Stimulated activated CD4-positive, alpha-beta T cell treated with anti-CD3 and anti-CD28 coated beads, Interleukin-2, amount 100 ng/mL, for 4 hours (primary cell): ENCODE results near the gene AIDA.
"Not testable (repeated sequence)": the region's sequence is repeated elsewhere in the genome, so short reads cannot be mapped to it uniquely, and the experiment has no call there.

ENCODE experiments used
- DNase-seq: peaks from one replicate; pipeline ENCODE4 v3.0.0-alpha.2; 2020; ENCODE audit warnings: low read depth

AIDA gene, protein sequence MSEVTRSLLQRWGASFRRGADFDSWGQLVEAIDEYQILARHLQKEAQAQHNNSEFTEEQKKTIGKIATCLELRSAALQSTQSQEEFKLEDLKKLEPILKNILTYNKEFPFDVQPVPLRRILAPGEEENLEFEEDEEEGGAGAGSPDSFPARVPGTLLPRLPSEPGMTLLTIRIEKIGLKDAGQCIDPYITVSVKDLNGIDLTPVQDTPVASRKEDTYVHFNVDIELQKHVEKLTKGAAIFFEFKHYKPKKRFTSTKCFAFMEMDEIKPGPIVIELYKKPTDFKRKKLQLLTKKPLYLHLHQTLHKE

DNA sequence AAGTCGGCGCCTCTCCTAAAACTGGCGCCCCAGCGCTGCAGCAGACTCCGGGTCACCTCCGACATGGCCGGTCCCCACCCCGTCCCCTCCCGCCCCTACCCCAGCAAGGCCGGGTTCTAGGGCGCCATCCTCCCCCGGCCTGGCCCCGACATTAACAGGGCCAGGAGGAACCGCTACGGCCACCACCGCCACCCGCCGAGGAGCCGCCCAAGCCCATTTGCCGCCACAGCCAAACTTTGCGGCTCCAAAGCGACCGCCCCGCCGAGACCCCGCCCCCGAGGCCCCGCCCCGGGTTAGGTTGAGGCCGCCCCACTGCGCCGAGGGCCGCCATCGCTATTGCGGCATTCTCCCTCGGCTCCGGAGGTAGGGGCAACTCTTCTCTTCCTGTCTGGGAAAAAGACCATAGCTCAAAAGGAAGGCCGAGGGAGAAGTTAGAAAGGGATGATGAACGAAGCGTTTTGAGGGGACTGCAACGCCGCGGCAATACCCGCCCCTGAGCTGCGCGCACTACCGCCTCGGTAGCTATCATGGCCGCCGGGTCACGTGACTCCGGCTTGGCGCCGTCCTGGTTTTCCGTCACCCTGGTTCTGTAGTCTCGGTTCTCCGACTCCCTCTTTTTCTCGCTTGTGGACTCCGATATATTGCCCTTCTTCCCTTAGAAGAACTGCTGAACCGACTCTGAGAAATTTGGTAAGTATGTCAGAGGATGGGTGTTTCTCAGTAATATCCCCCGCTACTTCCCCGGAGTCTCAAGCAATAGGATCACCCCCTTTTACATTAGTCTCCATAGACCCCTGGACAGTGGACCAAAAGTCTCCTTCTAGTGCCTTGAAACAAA lies at the start of gene AIDA, which contains the start of gene BROX:
AIDA (minus strand) TSS at position 239 of the 838 bp plus-strand sequence; CDS start at position 65, 174 bp downstream.
BROX (plus strand) TSS at position 312 of the 838 bp plus-strand sequence. CDS start 3,136 bp downstream, outside the sequence.
- peak; percentile 91 for DNase-seq

DNA sequence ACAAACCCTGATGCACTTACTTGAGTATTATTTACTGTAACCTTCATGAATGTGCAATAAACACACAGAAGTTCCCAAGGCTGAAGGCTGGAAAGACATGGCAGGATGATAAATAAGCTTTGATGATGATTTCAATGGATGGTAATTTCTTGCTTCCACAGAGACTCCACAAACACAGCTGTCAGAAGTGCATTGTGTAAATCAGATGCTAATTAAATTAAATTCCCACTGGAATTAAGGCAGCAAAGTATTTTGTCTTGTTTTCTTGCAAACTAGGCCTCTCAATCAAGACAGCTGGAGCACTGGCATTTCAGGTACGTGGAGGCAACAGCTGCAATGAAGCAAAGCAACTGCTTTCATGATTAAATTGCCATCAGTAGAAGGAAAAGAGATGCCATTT lies 48.8 kb upstream of the AIDA start:
- DNase-seq: no peak

DNA sequence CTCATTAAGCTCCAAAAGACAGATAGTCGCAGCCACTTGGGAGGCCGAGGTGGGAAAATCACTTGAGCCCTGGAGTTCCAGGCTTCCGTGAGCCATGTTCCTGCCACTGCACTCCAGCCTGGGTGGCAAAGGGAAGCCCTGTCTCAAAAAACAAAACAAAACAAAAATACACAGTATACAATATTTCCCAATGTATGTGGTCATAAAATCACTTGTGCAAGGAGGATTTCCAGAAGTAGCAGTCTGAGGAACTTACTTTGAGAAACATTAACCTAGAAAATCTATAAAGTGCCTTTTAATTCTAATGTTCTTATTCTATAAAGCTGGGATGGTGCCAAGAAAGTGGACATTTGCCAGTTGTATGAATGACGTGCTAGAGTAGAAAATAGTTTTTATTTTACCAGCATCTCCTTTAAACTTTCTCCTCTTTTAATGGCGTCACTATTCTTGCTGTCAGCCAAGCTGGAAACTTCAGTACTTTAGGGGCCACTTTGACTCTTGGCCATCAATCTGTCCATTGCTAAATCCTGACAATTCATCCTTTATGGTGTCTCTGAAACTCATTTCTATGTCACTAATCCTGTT lies 47.3 kb upstream of the AIDA start:
- no peak for DNase-seq

DNA sequence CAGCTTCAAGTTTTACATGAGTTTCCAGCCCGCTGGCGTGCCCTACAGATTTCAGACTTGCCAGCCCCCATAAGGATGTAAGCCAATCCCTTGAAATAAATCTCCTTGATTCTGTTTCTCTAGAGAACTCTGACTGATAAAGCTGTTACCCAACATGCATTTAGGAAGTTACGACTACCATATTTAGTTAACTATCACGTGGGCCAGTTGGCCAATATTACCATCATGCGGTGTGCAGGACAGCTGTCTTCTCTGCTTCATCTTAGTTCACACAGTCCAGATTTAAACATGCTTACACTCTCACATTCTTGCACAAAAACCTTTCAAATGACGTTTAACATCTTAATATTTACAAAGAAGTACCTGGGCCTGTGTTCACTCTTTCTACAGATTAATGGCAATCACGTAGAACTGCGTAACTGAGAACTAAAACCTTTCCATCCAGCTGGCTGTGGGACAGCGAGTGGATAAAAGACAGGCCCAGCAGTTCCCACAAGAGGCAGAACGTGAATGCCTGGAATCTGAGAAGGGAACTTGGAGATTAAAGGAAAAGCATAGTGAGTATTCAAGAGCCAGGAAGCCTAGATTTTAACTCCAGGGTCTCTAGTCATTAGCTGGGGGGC lies 45.5 kb upstream of the AIDA start:
- DNase-seq: no peak

DNA sequence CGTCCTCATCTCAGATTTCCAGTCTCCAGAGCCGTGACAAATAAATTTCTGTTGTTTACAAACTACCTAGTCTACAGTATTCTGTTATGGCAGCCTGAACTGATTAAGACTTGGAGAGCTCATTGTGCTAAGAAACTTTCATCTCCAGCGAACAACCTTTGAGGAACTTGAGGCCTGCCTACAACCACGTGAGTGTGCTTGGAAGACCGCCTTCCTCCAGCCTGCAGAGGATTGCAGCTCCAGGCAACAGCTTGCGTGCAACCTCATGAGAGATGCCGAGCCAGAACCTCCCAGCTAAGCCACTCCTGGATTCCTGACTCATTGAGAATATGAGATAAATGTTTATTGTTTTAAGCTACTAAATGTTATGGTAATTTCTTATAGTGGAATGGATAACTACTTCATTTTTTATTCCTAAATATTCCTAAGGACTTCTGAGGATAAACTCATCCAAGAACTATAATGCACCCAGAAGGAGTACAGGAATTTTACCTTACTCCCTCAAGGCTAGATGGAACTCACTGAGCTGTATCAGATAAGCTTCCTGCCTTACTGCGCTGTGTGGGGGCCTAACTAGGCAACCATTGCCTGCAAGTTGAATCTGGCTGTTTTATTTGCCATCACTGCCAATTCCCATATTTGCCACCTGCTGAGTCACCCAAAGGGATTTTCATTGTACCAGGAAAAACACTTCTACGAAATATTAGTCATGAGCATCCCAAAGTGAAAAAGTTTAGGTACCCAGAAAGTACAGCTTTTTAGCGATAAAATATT lies 42.3 kb upstream of the AIDA start:
- no peak for DNase-seq

DNA sequence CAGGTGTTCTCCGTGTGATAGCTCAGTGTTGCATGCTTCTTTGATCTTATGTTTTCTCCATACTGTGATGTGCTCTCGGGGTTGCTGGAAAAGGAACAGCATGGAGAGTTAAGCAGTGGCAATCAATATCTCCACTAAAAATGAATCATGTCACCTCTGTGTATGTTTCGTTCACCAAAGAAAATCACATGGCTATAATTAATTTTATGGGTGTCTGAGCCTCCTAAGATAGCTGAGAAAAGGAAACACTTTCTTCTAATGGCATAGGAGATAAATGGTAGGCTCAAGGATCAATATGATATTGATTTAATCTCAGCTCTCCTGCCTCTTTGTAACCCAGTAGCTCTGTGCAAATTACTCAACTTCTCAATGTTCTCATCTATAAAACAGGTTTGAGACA lies 39.0 kb upstream of the AIDA start:
- DNase-seq: no peak

DNA sequence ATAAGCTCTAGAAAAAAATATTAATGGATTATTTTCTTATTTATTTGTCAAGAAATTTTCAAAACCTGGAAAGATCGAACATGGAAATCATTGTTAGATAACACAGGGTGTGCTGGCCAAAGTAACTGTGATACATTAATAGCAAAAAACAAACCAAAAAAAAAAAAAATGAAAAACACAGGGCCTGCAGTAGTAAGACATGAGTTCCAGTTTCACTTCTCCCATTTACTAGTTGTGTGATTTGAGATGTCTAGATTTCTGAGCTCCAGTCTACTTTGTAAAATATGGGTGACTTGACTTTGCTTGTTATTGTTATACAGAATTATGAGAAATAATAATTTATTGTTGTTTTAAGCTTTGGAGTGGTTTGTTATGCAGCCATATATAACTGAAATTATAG lies 38.4 kb upstream of the AIDA start:
- DNase-seq: no peak

DNA sequence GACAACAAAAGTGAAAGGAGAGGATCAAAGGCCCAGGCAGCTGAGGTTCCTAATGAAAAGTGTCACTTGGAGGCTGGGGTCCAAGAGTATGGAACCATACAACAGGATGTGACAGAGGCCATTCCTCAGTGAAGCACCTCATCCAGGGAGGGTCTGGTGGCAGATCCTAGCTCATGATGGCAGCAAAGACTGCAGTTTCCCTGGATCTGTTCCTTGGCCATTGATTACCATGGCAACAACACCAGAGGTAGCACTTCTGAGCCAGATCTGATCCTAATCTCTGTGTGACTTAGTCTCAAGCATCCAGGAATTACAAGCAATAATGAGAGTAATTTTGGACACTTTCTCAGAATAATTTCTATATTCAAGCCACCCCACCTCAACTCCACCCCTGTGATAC lies 37.6 kb upstream of the AIDA start:
- DNase-seq: no peak

DNA sequence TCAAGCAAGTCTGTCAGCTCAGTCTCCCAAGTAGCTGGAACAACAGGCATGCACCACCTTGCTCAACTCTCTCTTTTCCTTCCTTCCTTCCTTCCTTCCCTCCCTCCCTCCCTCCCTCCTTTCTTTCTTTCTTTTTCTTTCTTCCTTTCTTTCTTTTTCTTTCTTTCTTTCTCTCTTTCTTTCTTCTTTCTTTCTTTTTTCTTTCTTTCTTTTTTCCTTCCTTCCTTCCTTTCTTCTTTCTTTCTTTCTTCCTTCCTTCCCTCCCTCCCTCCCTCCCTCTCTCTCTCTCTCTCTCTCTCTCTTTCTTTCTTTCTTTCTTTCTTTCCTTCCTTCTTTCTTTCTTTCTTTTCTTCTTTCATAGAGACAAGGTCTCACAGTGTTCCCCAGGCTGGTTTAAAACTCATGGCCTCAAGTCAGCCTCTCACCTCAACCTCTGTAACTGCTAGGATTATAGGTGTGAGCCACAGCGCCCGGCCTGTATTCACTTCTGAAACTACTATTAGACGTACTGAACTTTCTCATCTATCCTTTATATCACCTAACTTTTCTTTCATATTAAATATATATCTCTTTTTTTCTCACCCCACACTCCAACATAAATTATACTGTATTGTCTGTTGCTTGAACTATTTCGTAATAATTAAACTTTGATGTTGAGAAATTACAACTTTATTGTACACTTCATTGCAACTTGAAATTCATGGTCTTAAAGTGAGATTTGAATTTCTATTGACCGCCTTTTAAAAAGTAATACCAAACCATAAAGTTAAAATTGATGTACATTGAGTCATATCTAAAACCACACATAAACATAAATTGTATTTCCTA lies 29.6 kb upstream of the AIDA start:
- DNase-seq: not testable (repeated sequence)

DNA sequence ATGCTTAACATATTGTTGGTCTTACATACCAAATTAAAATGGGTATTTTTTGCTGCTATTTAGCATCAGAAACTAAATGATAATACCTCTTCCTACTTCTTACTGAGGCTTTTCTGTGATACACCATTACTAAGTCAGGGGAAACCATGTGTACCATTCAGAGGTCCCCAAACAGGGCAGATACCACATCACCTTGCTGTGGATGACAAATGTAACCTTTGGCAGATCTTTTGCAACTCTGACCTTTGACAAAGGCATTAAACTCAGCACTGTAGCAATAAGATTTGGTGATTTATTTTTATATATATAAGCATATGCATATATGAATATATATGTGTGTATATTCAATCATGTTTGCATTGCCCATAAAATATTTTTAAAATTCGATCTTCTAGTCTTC lies 27.6 kb upstream of the AIDA start:
- no peak for DNase-seq

DNA sequence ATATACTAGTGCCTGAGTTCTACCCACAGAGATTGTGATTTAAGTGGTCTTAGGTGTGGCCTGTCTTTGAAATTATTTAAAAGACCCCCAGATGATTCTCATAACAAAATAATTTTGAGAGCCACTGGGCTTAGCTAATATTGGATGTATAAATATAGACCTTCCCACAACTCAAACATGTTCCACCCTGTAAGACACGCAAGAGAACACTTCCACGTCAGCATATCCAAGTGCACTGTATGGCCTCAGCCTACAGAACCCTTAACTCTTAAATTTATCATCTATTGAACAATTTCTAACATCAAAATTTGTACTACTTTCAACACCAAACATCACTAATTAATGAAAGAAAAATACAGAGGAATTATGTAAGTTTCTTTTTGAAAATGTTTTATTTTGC lies 27.2 kb upstream of the AIDA start:
- DNase-seq: no peak

DNA sequence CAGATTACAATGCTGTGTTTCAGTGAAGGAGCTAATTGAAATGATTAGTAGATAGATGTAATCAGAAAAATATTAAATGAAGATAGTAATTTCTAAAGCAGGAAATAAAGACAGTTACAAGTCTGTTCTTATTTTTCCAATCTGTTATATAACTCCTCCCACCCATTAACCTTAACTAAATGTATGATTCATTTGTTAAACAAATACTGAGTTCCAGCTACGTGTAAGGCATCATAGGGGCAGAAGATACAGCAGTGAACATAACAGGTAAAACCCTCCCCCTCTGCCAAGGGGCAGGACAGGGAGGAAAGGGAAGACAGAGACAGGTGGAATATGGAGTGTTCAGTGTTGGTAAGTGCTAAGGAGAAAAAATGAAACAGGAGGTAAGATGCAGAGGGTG lies 24.7 kb upstream of the AIDA start, which contains the start of gene FAM177B:
FAM177B (plus strand) TSS at position 231 of the 400 bp plus-strand sequence. CDS start 9,344 bp downstream, outside the sequence.
- DNase-seq: no peak

DNA sequence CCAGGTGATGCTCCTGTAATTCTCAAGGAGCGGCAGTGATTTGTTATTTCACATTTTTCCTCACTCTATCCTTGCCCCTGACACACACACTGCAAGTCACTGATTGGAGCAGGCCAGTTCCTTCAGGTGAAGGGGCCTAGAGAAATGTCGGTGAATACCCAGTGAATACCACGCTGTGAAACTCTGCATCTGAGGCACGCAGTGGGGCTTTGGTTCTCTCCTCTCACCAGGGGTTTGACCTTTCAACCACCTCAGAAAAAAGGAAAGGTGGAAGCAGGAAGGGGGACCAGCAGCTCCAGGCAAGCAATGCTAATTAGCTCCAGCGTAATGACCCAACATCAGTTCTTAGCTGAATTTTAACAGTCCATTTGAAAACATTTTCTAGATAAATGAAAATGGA lies 24.2 kb upstream of the AIDA start:
- no peak for DNase-seq

DNA sequence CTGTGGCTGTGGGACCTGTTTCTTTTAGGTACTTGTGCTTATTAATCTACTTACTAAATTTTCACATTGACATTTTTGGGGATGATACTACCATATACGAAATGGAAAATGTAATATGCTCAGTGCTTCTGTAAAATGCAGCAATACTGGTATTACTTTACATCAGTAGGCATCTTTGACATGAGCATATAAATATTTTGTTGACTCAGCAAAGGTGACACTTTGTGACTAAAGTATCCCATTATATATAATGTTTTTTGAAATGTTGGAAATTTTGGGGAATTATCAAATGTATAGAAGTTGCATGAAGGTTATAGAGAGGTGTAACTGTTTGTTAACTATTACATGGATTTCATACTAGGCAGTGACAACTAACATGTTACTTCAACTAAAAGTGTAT lies 22.4 kb upstream of the AIDA start:
- DNase-seq: no peak

DNA sequence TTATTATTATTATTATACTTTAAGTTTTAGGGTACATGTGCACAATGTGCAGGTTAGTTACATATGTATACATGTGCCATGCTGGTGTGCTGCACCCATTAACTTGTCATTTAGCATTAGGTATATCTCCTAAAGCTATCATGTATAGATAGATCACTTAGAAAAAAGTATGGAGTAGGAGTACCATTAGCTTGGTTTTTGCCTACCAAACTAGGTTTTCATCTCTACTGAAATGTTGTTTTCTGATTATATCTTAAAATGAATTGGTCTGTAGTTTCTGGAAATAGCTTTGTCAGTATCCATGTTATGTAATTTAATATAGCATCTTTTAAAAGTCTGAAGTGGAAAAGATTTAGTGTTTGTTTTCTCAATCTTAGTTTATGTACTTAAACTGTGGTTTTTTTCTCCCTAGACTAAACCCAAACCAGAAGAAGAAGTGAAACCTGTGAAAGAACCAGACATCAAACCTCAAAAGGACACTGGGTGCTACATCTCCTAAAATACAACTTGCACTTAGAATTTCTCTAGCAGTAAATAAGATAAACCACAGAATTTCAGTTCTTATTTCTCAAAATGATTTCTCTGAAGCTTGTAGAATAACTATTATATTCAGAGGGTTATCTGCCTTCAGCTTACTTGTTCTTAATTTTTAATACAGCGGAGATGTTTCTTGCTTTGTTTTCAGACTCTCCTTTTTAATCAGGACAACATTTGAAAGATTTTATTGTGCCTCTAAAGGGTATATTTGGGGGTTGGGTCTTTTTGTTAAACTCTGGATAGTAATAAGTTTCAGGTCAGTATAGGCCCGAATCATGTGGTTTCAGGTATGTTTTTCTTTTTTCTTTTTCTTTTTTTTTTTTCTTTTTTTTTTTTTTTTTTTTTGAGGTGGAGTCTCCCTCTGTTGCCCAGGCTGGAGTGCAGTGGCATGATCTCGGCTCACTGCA lies 20.2 kb upstream of the AIDA start:
- no peak for DNase-seq

DNA sequence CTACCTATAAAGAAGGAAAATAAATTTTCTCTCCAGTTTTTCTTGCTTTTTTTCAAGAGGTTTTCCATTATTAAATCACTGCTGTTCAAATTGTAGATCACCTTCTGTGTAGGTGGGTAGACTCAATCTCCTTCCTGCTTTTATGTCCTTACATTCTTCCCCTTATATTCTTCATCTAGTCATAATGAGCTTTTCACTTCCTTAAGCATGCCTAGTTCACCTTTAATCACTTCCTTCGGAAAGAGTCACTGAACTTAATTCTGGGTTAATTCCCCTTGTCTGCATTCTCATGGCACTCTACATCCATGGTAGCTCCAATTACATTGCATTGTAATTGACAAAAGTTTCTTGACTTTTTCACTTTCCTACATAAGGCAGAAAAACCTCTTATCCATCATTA lies 18.6 kb upstream of the AIDA start:
- DNase-seq: no peak

DNA sequence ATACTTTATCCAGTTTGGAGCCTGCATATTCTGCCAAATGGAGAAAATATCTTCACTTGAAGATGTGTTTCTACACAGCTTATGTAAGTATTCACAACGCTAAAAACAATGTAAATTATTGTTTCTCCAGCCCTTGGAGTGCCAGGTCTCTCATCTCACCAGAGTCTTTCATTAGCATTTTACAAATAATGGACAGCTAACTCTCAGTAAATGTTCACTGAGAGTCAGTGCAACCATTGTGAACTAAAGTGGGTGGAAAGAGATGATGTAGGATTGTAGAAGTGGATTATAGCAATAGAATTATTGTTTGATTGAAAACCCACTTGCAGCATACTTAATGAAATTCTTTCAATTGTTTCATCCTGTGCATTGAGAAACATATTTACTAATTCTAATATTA lies 16.5 kb upstream of the AIDA start:
- no peak for DNase-seq

DNA sequence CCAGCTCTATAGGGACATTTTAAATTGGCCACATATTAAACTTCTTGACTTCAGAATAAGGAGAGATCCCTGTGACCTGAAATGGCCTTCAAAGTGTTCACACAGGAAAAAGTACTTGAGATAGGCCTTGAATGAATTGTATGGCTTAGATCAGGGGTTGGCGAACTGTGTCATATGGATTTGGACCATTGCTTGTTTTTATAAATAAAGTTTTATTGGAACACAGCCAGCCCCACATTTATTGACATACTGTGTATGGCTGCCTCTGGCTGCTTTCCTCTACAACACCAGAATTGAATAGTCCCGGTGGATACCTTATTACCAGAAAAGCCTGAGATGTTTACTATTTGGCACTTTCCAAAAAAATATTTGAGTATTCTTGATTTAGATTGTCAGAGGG lies 4.1 kb upstream of the AIDA start:
- no peak for DNase-seq
